GM18951 (cell line): ENCODE data around the gene RHOD.

Experiments used
- POLR2A ChIP-seq: IDR thresholded peaks from 4 replicates; pipeline ENCODE4 v1.6.1; 2011; ENCODE audit warnings: mild to moderate bottlenecking; ENCODE audit not compliant: insufficient read length, insufficient read depth; ENCODE audit errors: extremely low read depth
- in situ Hi-C: fragments of 300-500 bp; cut with MboI; formaldehyde crosslinking; loops from one replicate; pipeline ENCODE4 v1.12.0; 2022; ENCODE audit warnings: low sequenced_read_pairs, mixed read lengths, inconsistent platforms; ENCODE audit not compliant: unreplicated experiment

Gene RHOD

GRCh38 chr11:67056267-67057204 is at the start of gene RHOD:
Gene RHOD (plus strand): TSS chr11:67056847. CDS start chr11:67056903, 56 bp downstream.
- TF ChIP-seq POLR2A = no peak
- in situ Hi-C loops = no loop called here

GRCh38 chr11:67007126-67007525 is 49.5 kb upstream of the RHOD start:
- in situ Hi-C loops = no loop called here
- TF ChIP-seq POLR2A = no peak

DNA sequence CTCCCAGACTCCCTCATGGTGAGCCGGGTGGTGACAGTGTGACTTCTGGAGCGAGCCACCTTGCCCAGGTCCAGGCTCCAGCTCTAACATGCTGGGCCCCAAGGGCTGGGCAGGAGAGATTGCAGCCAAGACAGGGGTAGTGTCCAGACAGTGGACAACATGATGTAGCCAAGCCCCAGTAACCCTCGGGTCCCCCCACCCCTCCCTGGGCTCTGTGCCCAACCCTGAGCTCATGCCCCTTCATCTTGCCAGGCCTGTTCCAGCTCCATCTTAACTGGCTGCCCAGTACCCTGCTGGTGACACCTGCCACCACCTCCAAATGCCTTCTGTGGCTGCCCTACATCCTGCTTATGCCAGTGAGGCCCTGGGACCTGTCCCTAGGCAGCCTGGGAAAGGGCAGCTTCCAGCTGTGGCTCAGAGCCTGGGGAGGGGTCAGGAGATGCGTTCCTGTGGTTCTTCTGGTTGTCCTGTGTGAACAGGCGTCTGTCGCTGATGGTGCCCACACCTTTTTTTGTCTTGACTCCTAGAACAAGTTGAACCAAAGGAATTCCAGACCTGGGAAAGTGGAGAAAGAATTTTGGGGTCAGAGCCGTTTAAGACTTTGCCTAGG is 46.2 kb upstream of the RHOD start:
- no peak for TF ChIP-seq POLR2A
- in situ Hi-C loops = no loop called here

DNA sequence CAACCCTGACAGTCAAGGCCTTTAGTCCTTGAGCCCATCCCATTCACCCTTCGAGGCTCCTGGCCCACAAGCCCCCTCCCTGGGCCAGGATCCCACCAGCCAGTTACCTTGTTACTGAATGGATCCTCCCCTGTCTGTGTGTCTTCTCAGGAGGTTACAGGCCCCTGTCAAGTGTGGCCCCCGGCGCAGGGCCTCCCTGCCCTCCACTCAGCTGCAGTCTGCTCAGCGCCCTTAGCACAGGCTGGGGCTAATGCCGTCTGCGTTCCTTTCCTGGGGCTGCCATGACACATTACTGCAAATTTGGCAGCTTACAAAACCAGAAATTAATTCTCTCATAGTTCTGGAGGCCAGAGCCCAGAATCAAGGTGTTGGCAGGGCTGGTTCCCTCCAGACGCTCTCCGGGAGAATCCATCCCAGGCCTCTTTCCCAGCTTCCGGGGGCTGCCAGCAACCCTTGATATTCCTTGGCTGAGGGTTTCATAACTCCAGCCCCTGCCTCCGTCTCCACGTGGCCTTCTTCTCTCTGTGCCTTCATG is 43.1 kb upstream of the RHOD start:
- no peak for TF ChIP-seq POLR2A

DNA sequence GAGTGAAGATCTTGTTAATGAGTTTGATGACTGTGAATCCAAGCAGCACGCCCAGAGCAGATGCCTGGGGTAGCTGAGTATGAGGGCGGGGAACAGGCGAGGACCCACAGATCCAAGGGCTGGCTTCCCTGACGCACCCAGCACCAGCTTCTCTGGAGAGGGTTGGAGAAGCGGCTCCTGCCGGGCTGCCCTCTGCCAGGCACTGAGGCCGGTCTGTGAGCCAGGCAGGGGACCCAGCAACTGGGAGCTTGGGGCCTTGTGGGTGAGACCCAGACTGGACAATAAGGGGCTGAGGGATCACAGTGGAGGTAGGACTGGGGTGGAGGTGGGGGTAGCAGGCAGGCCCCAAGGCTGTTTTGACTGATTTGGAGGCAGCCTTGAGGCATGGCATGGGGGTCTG is 42.3 kb upstream of the RHOD start:
- TF ChIP-seq POLR2A = no peak
- in situ Hi-C loops = no loop called here

More for the DNA sequence above, 43.1 kb upstream of the RHOD start:
- in situ Hi-C loops = no loop called here

- in situ Hi-C loops = no loop called here
- no peak for TF ChIP-seq POLR2A
These were observed 41.6 kb upstream of the RHOD start for GRCh38 chr11:67015048-67015447.

DNA sequence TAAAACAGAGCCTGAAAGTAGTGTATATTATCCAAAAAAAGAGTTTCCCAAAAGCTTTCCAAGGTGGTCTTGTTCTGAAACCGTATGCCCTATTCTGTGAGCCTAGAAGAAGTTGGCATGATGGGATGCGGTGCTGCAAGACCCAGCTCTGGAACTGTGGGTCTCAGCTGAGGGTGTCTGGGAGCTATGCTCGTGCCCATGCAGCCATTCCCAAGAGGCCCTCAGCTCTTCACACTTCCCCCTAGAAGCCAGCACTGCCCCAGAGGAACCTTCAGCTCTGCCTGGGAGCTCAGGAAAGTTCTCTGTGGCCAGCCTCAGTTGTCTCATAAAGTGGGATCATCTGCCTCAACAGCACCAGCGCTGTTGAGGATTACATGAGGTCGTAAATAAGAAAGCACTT is 40.1 kb upstream of the RHOD start:
- in situ Hi-C loops = no loop called here
- no peak for TF ChIP-seq POLR2A

DNA sequence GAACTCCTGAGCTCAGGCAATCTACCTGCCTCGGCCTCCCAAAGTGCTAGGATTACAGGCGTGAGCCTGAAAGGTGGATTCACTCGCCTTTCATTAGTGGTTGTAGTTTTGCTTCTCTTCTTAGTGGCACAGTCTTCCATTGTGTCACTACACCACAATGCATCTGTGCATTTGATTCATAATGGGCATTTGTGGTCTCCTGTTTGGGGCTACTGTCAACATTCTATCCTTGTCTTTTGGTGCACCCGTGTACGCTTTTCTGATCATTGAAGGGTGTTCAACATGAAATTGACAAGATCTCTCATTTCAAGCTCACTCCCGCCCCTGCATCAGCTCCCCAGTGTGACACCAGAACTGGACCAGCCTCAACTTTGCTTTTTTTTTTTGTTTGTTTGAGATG is 35.7 kb upstream of the RHOD start:
- in situ Hi-C loops = no loop called here
- TF ChIP-seq POLR2A = no peak

GRCh38 chr11:67022341-67022933 is 34.2 kb upstream of the RHOD start:
- TF ChIP-seq POLR2A = no peak
- in situ Hi-C loops = no loop called here

- TF ChIP-seq POLR2A = no peak
- in situ Hi-C loops = no loop called here
These were observed 33.4 kb upstream of the RHOD start, which contains the start of gene SYT12 for GRCh38 chr11:67022961-67023956. Gene SYT12 (plus strand): TSS chr11:67023134. CDS start chr11:67030145, 7,011 bp downstream.

GRCh38 chr11:67023957-67024353 is 32.7 kb upstream of the RHOD start:
- in situ Hi-C loops = no loop called here
- TF ChIP-seq POLR2A = no peak

GRCh38 chr11:67024410-67024809 is 32.2 kb upstream of the RHOD start:
- in situ Hi-C loops = no loop called here

More at GRCh38 chr11:67024410-67024809, 32.2 kb upstream of the RHOD start:
- no peak for TF ChIP-seq POLR2A
